OCI-LY1 (cell line): ENCODE results near the gene MYL9.

Experiments
- H2AFZ ChIP-seq: fragments of 200-600 bp; sonication (generic), shearing (Covaris generic); 2 replicates; pipeline ENCODE4 v1.6.0; 2014; ENCODE audit warnings: antibody characterized with exemption, mild to moderate bottlenecking, low read length
- H3F3A ChIP-seq: fragments of 200-600 bp; sonication (generic), shearing (Covaris generic); 2 replicates; pipeline ENCODE4 v1.6.0; 2014; ENCODE audit warnings: mild to moderate bottlenecking, antibody characterized with exemption, low read length, moderate library complexity; ENCODE audit not compliant: insufficient read depth
- H3K27ac ChIP-seq: fragments of 200-600 bp; sonication (generic); 2 replicates; pipeline ENCODE4 v1.5.1; 2014; ENCODE audit warnings: low read length, mixed run types, mild to moderate bottlenecking, low read depth; ENCODE audit not compliant: poor library complexity, severe bottlenecking
- H3K27me3 ChIP-seq: fragments of 200-600 bp; sonication (generic); 2 replicates; pipeline ENCODE4 v1.6.0; 2014; ENCODE audit warnings: antibody characterized with exemption, mild to moderate bottlenecking, low read length, moderate library complexity; ENCODE audit not compliant: insufficient read depth
- H3K36me3 ChIP-seq: fragments of 200-600 bp; sonication (generic); 2 replicates; pipeline ENCODE4 v1.6.1; 2014; ENCODE audit warnings: mild to moderate bottlenecking, antibody characterized with exemption, low read length, moderate library complexity, mixed read lengths; ENCODE audit not compliant: insufficient read depth
- H3K4me1 ChIP-seq: fragments of 200-600 bp; sonication (generic); 2 replicates; pipeline ENCODE4 v1.5.1; 2014; ENCODE audit warnings: mild to moderate bottlenecking, low read length, moderate library complexity; ENCODE audit not compliant: insufficient read depth, severe bottlenecking
- H3K4me2 ChIP-seq: fragments of 200-600 bp; sonication (generic), shearing (Covaris generic); 2 replicates; pipeline ENCODE4 v1.6.1; 2014; ENCODE audit warnings: low read length
- H3K4me3 ChIP-seq: fragments of 200-600 bp; sonication (generic); 2 replicates; pipeline ENCODE4 v1.5.1; 2014; ENCODE audit warnings: low read length, low read depth, mild to moderate bottlenecking, mixed read lengths; ENCODE audit not compliant: poor library complexity, severe bottlenecking
- H3K79me2 ChIP-seq: fragments of 200-600 bp; shearing (Covaris generic); 2 replicates; pipeline ENCODE4 v1.6.1; 2016; ENCODE audit warnings: mixed run types, low read length, mixed read lengths; ENCODE audit not compliant: insufficient read depth
- H3K9ac ChIP-seq: fragments of 200-600 bp; sonication (generic), shearing (Covaris generic); 2 replicates; pipeline ENCODE4 v1.6.1; 2014; ENCODE audit warnings: mild to moderate bottlenecking, low read length, mixed read lengths
- H3K9me2 ChIP-seq: fragments of 200-600 bp; sonication (generic), shearing (Covaris generic); 2 replicates; pipeline ENCODE4 v1.6.1; 2014; ENCODE audit warnings: low read depth, mild to moderate bottlenecking, low read length, mixed read lengths
- H3K9me3 ChIP-seq: fragments of 200-600 bp; shearing (Covaris generic); 2 replicates; pipeline ENCODE4 v1.6.1; 2014; ENCODE audit warnings: low read length, mixed read lengths
- H4K20me1 ChIP-seq: fragments of 200-600 bp; sonication (generic), shearing (Covaris generic); 2 replicates; pipeline ENCODE4 v1.6.0; 2016; ENCODE audit warnings: mild to moderate bottlenecking, low read length; ENCODE audit not compliant: insufficient read depth
- EZH2 ChIP-seq: fragments of 200-600 bp; sonication (generic), shearing (Covaris generic); IDR thresholded peaks from 2 replicates; pipeline ENCODE4 v1.8.0; 2017; ENCODE audit warnings: borderline replicate concordance, mixed run types, mild to moderate bottlenecking, antibody characterized with exemption, low read length, moderate library complexity, mixed read lengths
- TF ChIP-seq, protein P1 (sequence below): fragments of 200-600 bp; sonication (generic), shearing (Covaris generic); IDR thresholded peaks from 2 replicates; pipeline ENCODE4 v1.5.1; 2017; ENCODE audit warnings: mild to moderate bottlenecking, antibody characterized with exemption, low read length, moderate library complexity, mixed read lengths

Gene MYL9

DNA sequence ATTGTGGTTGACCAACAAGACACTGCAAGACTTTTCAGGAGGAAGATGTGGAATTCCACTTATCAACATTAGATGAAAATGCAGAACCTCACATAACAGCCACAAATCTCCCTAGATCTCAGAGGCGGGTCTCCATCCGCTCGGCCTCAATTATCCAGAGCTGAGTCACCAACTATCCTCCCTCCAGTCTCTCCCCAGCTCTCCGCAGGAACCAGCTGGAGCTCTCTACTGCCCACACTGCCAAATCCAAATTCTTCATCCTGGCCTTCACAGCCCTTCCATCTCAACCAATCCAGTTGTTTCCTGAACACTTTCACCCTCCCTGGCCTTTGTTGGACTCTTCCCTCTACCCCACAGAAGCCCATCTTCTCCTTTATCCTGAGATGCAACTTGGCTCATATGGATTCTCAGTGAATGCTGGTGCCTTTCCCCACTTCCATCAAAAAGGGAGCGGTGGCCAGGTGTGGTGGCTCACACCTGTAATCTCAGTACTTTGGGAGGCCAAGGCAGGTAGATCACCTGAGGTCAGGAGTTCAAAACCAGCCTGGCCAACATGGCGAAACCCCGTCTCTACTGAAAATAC lies 28.6 kb downstream of the MYL9 start:
- no peaks in the 10 kb centered on the region for H3K9me2 ChIP-seq
- H3K27ac ChIP-seq: no peak overlapping the region
- H3F3A ChIP-seq: peaks cover 5% of the 10 kb centered on the region; the same call in 1 of the 2 replicates
- peaks cover 3% of the 10 kb centered on the region; the same call in 1 of the 2 replicates for H3K79me2 ChIP-seq
- no peak for TF ChIP-seq EZH2
- TF ChIP-seq, protein P1, sequence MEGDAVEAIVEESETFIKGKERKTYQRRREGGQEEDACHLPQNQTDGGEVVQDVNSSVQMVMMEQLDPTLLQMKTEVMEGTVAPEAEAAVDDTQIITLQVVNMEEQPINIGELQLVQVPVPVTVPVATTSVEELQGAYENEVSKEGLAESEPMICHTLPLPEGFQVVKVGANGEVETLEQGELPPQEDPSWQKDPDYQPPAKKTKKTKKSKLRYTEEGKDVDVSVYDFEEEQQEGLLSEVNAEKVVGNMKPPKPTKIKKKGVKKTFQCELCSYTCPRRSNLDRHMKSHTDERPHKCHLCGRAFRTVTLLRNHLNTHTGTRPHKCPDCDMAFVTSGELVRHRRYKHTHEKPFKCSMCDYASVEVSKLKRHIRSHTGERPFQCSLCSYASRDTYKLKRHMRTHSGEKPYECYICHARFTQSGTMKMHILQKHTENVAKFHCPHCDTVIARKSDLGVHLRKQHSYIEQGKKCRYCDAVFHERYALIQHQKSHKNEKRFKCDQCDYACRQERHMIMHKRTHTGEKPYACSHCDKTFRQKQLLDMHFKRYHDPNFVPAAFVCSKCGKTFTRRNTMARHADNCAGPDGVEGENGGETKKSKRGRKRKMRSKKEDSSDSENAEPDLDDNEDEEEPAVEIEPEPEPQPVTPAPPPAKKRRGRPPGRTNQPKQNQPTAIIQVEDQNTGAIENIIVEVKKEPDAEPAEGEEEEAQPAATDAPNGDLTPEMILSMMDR: no peak
- no peaks in the 10 kb centered on the region; the same call in 1 of the 2 replicates for H3K36me3 ChIP-seq
- no peak overlapping the region for H3K4me2 ChIP-seq
- no peak overlapping the region for H3K9ac ChIP-seq
- peaks cover 16% of the 10 kb centered on the region for H3K4me1 ChIP-seq
- H3K9me3 ChIP-seq: peaks cover 6% of the 10 kb centered on the region
- no peaks in the 10 kb centered on the region for H3K27me3 ChIP-seq
- H2AFZ ChIP-seq: no peak overlapping the region
- H4K20me1 ChIP-seq: no peaks in the 10 kb centered on the region
- no peak overlapping the region for H3K4me3 ChIP-seq

DNA sequence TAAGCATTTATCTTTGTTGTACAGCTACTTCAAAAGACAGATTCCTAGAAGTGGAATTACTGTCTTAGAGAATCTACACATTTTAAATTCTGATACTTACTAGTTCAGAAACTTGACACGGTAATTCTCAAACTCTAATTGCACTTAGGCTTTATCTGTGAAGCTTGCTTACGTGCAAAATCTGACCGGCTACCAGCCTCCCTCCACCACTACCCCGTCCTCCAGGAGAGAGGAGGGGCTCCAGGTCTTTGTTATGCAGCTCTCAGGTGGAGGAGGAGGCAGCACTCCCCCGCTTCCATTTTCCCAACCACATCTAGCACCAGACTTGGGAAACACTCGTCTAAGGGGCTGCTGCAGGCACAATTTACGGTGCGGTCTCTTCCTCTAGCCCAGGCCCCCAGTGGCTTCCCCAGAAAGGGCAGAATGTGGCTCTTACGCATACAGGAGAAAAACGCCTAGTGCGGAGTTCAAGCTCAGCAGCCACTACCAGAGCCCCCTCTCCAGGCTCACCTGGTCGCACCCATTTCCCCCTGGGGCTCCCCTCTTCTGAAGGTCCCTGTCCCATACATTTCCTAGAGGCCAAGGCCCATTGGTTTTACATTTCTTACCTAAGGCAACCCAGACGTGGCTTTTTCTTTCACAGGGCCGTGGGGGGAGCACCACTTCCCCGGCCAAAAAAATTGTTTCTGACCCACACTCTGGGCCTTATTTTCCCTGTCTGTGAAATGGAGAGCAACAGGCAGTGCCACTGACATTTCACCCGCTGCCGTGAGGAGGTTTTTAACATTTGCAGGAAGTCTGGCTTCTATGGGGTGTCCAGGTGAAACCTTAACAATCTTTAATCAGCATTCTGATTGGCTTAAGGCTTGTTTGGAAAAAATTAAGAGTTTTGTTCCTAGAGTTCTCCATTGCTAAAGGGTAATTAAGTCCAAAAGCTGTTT lies 30.5 kb downstream of the MYL9 start:
- Histone ChIP-seq H3K9me2 (no peaks in the 10 kb centered on the region), H3K9me3 (no peaks in the 10 kb centered on the region), H4K20me1 (no peaks in the 10 kb centered on the region), H3K27ac (peak overlapping the region; percentile 69), H3F3A (peaks cover 5% of the 10 kb centered on the region; the same call in 1 of the 2 replicates), H3K4me1 (peaks cover 23% of the 10 kb centered on the region), H2AFZ (no peak overlapping the region), H3K79me2 (peaks cover 19% of the 10 kb centered on the region), H3K4me3 (peak overlapping the region; percentile 77), H3K36me3 (peaks cover 6% of the 10 kb centered on the region; the same call in 1 of the 2 replicates), H3K9ac (peak overlapping the region; percentile 64), H3K4me2 (peak overlapping the region; percentile 82), H3K27me3 (no peaks in the 10 kb centered on the region)
- TF ChIP-seq EZH2: no peak
- TF ChIP-seq, protein P1: peak; percentile 8; the same call in 1 of the 2 replicates

DNA sequence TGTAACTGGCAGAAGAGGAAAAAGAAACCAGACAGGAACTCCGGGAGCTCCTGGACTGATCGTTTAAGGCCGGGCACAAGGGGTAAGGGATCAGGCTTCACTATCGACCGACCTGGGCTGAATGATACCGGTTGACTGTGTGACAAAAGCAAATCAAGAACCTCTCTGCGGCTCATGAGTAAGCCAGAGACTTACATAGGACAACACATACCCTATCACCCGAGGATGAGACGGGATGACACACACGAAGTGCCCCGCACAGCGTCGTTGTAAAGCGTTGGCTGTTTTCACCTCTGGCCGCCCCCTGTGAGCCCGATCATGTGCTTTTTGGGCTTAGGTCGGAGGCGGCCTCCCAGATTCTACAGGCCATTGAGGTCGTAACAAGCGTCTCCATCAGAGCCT lies 31.4 kb downstream of the MYL9 start:
- H2AFZ ChIP-seq: peak overlapping the region; percentile 56; the same call in 1 of the 2 replicates
- H3K9me3 ChIP-seq: no peaks in the 10 kb centered on the region
- peak overlapping the region; percentile 64 for H3K9ac ChIP-seq
- peak overlapping the region; percentile 82 for H3K4me2 ChIP-seq
- TF ChIP-seq, protein P1: no peak
- TF ChIP-seq EZH2: no peak
- H3K9me2 ChIP-seq: no peaks in the 10 kb centered on the region
- peak overlapping the region; percentile 69 for H3K27ac ChIP-seq
- H4K20me1 ChIP-seq: no peaks in the 10 kb centered on the region
- H3K4me3 ChIP-seq: peak overlapping the region; percentile 77
- H3K4me1 ChIP-seq: peaks cover 23% of the 10 kb centered on the region
- H3K36me3 ChIP-seq: peaks cover 7% of the 10 kb centered on the region; the same call in 1 of the 2 replicates
- H3K27me3 ChIP-seq: no peaks in the 10 kb centered on the region
- peaks cover 5% of the 10 kb centered on the region; the same call in 1 of the 2 replicates for H3F3A ChIP-seq
- H3K79me2 ChIP-seq: peaks cover 24% of the 10 kb centered on the region
